ENCODE measurements around the gene PRELID2. TPM values are rescaled to one million over a fixed set of nuclear protein-coding genes. Genes with fewer than 3 reads are reported as not detected.

The PRELID2 gene
- total and polyA plus RNA-seq, 7 donors, result 0.39 to 3.0 (median 1.3) TPM

DNA sequence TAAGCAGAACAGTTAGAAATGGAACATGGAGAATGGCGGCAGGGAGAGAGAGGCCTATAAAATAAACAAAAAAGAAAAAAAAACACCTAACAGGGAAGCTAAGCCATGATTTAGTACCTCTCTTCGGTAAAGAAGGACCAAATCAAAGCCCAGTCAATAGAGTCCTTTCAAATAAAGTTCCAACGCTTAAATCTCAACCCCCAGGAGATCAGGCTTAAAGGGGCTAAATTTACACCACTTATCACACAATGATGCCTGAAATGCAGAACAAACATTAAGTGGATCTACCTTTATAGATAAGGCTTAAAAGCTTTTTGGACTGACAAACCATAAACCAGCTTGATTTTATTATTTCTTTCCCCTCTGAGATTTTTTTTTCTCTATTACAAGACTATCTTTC, 66.3 kb downstream of the PRELID2 start:
- H3K27ac ChIP-seq, result no peak overlapping the region
- no peaks in the 10 kb centered on the region for H3K9me3 ChIP-seq
- ATAC-seq (no peak), DNase-seq (no peak)
- TF ChIP-seq, protein P1, sequence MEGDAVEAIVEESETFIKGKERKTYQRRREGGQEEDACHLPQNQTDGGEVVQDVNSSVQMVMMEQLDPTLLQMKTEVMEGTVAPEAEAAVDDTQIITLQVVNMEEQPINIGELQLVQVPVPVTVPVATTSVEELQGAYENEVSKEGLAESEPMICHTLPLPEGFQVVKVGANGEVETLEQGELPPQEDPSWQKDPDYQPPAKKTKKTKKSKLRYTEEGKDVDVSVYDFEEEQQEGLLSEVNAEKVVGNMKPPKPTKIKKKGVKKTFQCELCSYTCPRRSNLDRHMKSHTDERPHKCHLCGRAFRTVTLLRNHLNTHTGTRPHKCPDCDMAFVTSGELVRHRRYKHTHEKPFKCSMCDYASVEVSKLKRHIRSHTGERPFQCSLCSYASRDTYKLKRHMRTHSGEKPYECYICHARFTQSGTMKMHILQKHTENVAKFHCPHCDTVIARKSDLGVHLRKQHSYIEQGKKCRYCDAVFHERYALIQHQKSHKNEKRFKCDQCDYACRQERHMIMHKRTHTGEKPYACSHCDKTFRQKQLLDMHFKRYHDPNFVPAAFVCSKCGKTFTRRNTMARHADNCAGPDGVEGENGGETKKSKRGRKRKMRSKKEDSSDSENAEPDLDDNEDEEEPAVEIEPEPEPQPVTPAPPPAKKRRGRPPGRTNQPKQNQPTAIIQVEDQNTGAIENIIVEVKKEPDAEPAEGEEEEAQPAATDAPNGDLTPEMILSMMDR (IDR thresholded peaks at IDR 0.05), result no peak
- intact Hi-C loops (cut with DNase I), result no loop called here
- 64 to 76% (median 67%) methylated on average over 3 of the region's 3 CpGs for WGBS, 3 donors
- peaks cover 0 to 2% (median 0%) of the 10 kb centered on the region in 3 donors for H3K27me3 ChIP-seq (ENCODE audit: insufficient read depth in 3 of 3, low read length in 2 of 3)
- H3K36me3 ChIP-seq (ENCODE audit: insufficient read depth in 1 of 2, low read depth in 1 of 2), result no peaks in the 10 kb centered on the region
- no peaks in the 10 kb centered on the region for H3K4me1 ChIP-seq
- no peak overlapping the region for H3K4me3 ChIP-seq

DNA sequence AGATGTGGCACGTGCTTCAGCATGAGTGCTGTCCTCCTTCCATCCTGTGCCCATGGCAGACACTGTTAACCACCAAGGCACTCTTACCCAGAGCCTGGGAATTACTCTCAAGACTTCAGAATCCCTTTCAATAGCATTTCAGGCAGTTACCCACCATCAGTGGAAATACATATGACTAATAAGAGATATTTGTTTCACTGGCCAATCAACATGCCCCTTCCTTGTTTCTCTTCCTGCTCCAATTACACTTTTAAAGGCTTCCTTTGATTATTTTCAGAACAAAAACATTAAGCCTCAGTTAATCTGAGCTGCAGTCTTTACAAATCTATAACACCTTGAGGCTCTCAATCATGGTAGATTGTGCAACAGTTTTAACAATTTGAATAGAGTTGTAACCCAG, 70.8 kb downstream of the PRELID2 start:
- no peaks in the 10 kb centered on the region for H3K9me3 ChIP-seq
- no peak for DNase-seq
- H3K4me3 ChIP-seq, result no peak overlapping the region
- 79 to 96% (median 96%) methylated on average over 1 of the region's 1 CpG for WGBS, 3 donors
- TF ChIP-seq, protein P1 (IDR thresholded peaks at IDR 0.05), result no peak
- no peak overlapping the region for H3K27ac ChIP-seq
- intact Hi-C loops (cut with DNase I), result no loop called here
- ATAC-seq, result no peak
- no peaks in the 10 kb centered on the region for H3K36me3 ChIP-seq (ENCODE audit: insufficient read depth in 1 of 2, low read depth in 1 of 2)
- peaks cover 0 to 2% (median 0%) of the 10 kb centered on the region in 3 donors for H3K27me3 ChIP-seq (ENCODE audit: insufficient read depth in 3 of 3, low read length in 2 of 3)
- no peaks in the 10 kb centered on the region for H3K4me1 ChIP-seq

DNA sequence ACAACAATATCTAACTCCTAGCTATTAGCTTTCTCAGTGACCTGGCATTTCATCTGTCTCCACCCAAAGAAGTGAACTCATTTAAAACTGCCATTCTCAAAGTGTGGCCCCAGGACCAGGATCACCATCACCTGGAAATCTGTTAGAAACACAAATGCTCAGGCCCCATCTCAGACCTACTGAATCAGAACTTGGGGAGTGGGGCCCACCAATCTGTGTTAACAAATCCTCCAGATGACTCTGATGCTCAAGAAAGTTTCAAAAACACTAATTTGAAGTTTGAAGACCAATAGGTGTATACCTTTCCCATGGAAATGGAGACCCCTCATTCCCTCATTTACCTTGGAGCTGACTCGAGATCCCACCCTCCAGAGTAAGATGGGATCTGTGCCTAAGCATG, 72.3 kb downstream of the PRELID2 start:
- Histone ChIP-seq H3K36me3 (ENCODE audit: insufficient read depth in 1 of 2, low read depth in 1 of 2) (no peaks in the 10 kb centered on the region), H3K27ac (no peak overlapping the region), H3K4me1 (no peaks in the 10 kb centered on the region), H3K9me3 (no peaks in the 10 kb centered on the region), H3K27me3 (ENCODE audit: insufficient read depth in 3 of 3, low read length in 2 of 3) (peaks cover 0 to 2% (median 0%) of the 10 kb centered on the region in 3 donors), H3K4me3 (no peak overlapping the region)
- TF ChIP-seq, protein P1 (IDR thresholded peaks at IDR 0.05), result no peak
- 92 to 96% (median 94%) methylated on average over 1 of the region's 1 CpG for WGBS, 3 donors
- intact Hi-C loops (cut with DNase I), result no loop called here
- DNase-seq, result no peak
- no peak for ATAC-seq

DNA sequence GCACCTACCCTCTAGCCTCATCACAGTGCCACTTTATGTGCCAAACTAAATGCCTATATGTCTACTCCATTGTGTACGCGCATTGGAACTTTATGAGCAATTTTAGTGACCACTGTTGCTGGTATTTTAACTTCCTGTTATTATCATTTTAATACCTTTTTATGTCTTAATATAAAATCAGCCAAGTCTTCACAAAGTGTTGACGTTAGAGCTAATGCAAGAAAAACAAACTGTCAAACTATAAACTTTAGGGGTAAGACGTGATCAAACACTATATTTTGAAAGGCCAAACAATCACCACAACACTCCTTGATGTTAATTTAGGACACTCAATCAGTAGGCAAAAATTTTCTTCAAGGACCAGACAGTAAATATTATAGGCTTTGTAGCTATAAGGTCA, 73.9 kb downstream of the PRELID2 start:
- Histone ChIP-seq H3K27ac (no peak overlapping the region), H3K4me3 (no peak overlapping the region), H3K9me3 (no peaks in the 10 kb centered on the region), H3K36me3 (ENCODE audit: insufficient read depth in 1 of 2, low read depth in 1 of 2) (no peaks in the 10 kb centered on the region), H3K27me3 (ENCODE audit: insufficient read depth in 3 of 3, low read length in 2 of 3) (no peaks in the 10 kb centered on the region), H3K4me1 (no peaks in the 10 kb centered on the region)
- WGBS, 3 donors, result 91 to 93% (median 91%) methylated on average over 4 of the region's 4 CpGs
- ATAC-seq (no peak), DNase-seq (no peak)
- TF ChIP-seq, protein P1 (IDR thresholded peaks at IDR 0.05), result no peak
- intact Hi-C loops (cut with DNase I), result no loop called here

DNA sequence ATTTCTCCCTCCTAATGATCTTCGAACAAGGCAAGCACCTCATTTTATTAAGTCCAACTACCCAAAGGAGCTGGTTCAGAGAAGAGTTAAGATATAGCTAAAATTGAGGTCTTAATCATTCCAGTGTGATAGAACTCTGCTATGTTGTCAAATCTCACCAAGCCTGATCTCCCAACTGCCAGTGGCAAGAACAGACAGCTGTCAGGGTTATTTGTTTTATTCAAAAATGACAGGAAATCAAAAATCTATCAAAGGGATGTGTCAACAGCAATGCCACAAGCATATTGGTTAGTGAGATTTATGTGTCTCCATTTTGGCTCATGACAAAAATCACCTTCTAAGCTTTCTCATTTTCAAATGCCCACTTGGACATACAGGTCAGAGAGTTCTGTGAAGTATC, 74.5 kb downstream of the PRELID2 start:
- no peak for DNase-seq
- 89 to 95% (median 89%) methylated on average over 1 of the region's 1 CpG for WGBS, 3 donors
- intact Hi-C loops (cut with DNase I), result no loop called here
- Histone ChIP-seq H3K4me1 (no peaks in the 10 kb centered on the region), H3K36me3 (ENCODE audit: insufficient read depth in 1 of 2, low read depth in 1 of 2) (no peaks in the 10 kb centered on the region), H3K9me3 (no peaks in the 10 kb centered on the region), H3K27ac (no peak overlapping the region), H3K4me3 (no peak overlapping the region), H3K27me3 (ENCODE audit: insufficient read depth in 3 of 3, low read length in 2 of 3) (no peaks in the 10 kb centered on the region)
- TF ChIP-seq, protein P1 (IDR thresholded peaks at IDR 0.05), result no peak
- ATAC-seq, result no peak

Measured in psoas muscle (tissue), 8 donors.